Urothelium cell line (cell line): ENCODE measurements around the gene DENND5A.
"Not testable (repeated sequence)": the region's sequence is repeated elsewhere in the genome, so short reads cannot be mapped to it uniquely, and the experiment has no call there.

Experiments used
- DNase-seq: peaks from one replicate; pipeline ENCODE4 v3.0.0; 2011; ENCODE audit warnings: low spot score, mixed read lengths
- FAIRE-seq: peaks from 2 replicates; lab custom pipeline; 2011; peaks lifted over from hg19 to GRCh38; lab: Jason Lieb, UNC

The DENND5A gene

GRCh38 chr11:9266132-9266736 lies 1.1 kb upstream of the DENND5A start:
- DNase-seq = no peak
- FAIRE-seq = no peak

- FAIRE-seq (no peak), DNase-seq (peak; percentile 38)
Measured at GRCh38 chr11:9264316-9265210, 587 bp downstream of the DENND5A start.

GRCh38 chr11:9263840-9264315 lies 1.3 kb downstream of the DENND5A start:
- FAIRE-seq (no peak), DNase-seq (no peak)

- not testable (repeated sequence) for DNase-seq, FAIRE-seq
Measured at GRCh38 chr11:9260838-9261146, 4.4 kb downstream of the DENND5A start.

DNA sequence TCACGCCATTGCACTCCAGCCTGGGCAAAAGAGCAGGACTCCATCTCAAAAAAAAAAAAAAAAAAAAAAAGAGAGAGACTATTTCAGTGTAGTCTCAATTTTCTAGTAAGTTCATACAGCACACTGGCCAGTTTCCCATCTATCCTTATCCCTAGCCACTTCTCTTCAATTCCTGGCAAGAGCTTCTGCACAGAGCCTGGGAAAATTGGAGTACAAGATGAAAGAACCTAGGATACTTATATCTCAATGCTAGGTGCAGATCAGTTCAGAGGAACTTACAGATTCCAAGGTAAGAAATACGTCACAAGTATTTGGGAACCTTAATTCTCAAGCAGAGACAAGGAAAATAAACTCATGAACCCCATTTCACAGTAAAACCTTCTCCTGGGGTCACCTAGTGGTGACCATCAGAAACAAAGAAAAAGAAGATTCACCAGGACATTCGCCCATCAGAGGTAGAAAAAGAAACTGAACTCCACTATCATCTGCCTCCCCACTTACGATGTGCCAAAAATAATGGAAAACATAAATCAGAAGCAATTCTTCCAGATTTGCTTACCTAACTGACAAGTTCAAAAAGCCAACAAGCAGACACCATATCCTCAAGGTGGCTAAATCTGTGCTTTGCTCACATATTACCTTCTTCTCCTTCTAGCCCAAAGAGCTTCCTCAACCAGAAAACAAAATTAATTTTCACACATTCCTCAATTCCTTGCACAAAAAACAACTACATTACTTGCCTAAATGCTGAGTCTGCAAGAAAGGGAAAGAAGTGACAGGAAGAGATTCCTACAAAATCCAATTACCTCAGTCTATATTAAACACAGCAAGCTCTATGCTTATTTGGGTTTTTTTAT lies 4.9 kb downstream of the DENND5A start:
- DNase-seq (no peak), FAIRE-seq (no peak)

GRCh38 chr11:9258279-9258678 lies 6.9 kb downstream of the DENND5A start:
- not testable (repeated sequence) for FAIRE-seq, DNase-seq

GRCh38 chr11:9254416-9254815 lies 10.7 kb downstream of the DENND5A start:
- no peak for DNase-seq
- FAIRE-seq = no peak

DNA sequence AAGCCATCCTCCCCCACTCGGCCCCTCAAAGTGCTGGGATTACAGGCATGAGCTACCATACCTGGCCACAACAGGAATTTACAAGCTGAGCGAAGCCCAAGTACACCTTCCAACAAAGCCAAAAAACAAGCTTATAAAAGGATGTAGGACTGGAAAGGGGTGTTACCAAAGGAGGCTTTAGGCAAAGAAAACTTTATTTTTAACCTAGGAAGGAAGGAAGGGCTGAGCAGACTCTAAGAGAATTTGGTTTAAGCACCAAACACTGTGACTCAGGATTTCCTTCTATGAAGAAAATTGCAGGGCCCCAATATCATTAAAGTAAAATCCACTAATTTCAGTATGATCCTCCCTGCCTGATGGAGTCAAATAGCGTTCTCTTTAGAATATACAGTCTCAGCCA lies 12.1 kb downstream of the DENND5A start:
- no peak for DNase-seq
- no peak for FAIRE-seq

GRCh38 chr11:9251311-9251710 lies 13.8 kb downstream of the DENND5A start:
- DNase-seq (no peak), FAIRE-seq (no peak)

DNA sequence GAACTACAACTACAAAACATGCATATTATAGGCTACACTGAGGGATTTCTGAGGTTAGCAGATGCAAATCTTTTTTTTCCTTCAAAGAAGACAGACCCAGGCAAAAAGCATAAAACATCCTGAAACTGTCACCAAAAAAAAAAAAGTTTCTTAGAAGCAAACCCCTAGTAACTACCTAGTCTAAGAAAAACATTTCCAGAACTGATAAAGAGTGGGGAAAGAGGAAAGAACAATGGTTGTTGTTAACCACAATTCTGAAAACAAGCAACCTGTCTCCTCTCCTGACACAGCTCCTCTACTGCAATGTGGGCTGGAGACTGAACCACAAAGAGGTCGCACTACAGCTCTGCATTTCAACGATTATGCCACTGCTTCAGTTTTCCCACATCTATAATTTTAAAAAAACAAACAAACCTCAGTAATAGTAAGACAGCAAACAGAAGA lies 15.0 kb downstream of the DENND5A start:
- DNase-seq (no peak), FAIRE-seq (no peak)

- no peak for FAIRE-seq
- no peak for DNase-seq
Measured at GRCh38 chr11:9249252-9249651, 15.9 kb downstream of the DENND5A start.

GRCh38 chr11:9247863-9248262 lies 17.3 kb downstream of the DENND5A start:
- DNase-seq (no peak), FAIRE-seq (no peak)

DNA sequence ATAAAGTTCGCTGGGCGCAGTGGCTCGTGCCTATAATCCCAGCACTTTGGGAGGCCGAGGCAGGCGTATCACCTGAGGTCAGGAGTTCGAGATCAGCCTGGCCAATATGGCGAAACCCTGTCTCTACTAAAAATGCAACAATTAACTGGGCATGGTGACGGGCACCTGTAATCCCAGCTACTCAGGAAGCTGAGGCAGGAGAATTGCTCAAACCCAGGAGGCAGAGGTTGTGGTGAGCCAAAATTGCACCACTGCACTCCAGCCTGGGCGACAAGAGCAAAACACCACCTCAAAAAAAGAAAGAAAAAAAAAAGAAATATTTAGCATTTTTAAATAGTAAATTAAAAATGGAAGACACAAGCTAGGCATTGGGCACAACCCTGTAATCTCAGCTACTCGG lies 28.9 kb downstream of the DENND5A start:
- not testable (repeated sequence) for DNase-seq, FAIRE-seq

DNA sequence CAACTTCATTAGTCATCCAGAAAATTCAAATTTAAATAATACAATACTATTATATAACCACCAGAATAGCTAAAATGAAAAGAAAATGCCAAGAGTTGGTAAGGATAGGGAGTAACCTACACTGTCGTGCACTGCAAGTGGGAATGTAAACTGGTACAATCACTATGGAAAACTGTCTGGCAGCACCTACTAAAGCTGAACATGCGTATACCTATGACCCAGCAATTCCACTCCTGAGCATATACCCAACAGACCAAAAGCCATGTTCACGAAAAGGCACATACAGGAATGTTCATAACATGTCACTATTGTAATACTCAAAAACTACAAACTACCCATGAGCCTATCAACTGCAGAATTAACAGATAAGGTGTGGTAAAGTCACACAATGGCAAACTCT lies 32.7 kb downstream of the DENND5A start:
- DNase-seq (no peak), FAIRE-seq (no peak)

GRCh38 chr11:9231848-9232177 lies 33.3 kb downstream of the DENND5A start:
- DNase-seq (no peak), FAIRE-seq (no peak)

DNA sequence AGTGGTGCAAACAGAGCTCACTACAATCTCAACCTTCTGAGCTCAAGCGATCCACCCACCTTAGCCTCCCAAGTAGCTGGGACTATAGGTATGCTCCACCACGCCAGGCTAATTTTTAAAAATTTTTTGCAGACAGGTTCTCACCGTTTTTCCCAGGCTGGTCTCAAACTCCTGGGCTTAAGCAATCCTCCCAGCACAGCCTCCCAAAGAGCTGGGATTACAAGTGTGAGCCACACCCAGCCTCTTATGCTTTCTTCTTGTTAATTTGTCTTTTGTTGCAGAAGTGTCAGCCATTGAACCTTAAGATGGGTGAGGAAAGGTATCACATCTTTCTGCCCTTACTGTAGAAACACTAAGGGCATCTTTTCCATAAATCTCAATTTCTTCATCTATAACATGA lies 34.9 kb downstream of the DENND5A start:
- FAIRE-seq (no peak), DNase-seq (no peak)

- no peak for FAIRE-seq
- no peak for DNase-seq
Measured at GRCh38 chr11:9228091-9228490, 37.1 kb downstream of the DENND5A start.

- FAIRE-seq (no peak), DNase-seq (no peak)
Measured at GRCh38 chr11:9225748-9226298, 39.3 kb downstream of the DENND5A start.

DNA sequence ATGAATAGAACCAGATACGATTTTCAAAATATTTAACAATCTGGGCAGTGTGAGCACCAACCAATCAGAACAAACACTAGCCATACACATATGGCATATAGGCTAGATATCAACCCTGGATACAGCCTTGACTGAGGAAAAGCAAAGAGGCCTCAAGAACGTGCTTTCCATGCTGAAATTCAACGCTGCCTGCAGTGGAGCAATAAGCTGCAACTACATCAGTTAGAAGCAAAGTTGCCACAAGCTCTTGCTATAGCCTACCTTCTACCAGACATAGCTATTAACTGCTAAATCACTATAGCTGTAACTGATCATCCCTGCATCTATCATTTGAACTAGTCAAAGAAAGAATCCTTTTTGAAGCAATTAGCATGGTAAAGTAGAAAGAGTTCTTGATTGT lies 42.5 kb downstream of the DENND5A start:
- DNase-seq (no peak), FAIRE-seq (no peak)

DNA sequence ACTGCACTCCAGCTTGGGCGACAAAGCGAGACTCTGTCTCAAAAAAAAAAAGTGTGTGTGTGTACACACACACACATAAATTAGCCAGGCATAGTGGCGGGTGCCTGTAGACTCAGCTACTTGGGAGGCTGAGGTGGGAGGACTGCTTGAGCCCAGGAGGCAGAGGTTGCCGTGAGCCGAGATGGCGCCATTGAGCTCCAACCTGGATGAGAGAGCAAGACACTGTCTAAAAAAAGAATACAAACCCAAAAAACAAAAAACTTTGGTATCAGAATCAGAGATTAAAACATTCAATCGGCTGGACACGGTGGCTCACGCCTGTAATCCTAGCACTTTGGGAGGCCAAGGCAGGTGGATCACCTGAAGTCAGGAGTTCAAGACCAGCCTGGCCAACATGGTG lies 44.3 kb downstream of the DENND5A start:
- not testable (repeated sequence) for DNase-seq, FAIRE-seq

DNA sequence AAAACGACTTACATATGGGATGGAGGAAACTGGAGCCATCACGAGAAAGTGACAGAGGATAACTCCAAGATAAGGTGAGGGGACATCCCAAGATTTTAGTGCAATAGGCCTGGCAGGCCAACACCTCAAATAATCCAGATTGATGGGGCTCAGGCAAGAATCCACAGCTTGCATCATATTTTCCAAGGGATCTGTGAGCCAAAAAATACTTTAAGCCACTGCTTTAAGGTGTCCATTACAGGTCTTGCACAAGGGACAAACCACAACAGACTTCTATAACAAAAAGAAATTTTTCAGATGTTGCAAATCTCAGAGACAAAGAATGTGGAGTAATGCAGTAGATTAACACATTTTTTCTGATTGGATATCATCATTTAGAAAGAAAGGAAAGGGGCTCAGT lies 45.6 kb downstream of the DENND5A start:
- no peak for DNase-seq
- no peak for FAIRE-seq
